Medulla oblongata (tissue), 1 donor: ENCODE data around the gene MTX1.
"Not testable (repeated sequence)": the region's sequence is repeated elsewhere in the genome, so short reads cannot be mapped to it uniquely, and the experiment has no call there.

ENCODE experiments used
- DNase-seq: peaks from one replicate; pipeline ENCODE4 v3.0.0-alpha.2; 2015; ENCODE audit errors: extremely low spot score

The MTX1 gene

GRCh38 chr1:155208541-155209311 is at the start of gene MTX1:
MTX1 (plus strand) TSS chr1:155208695; CDS start chr1:155208805, 110 bp downstream.
- DNase-seq: peak; percentile 88

- DNase-seq: no peak
These were observed 49.5 kb upstream of the MTX1 start for GRCh38 chr1:155158991-155159390.

- DNase-seq: no peak
These were observed 48.4 kb upstream of the MTX1 start for GRCh38 chr1:155160128-155160527.

- DNase-seq: not testable (repeated sequence)
These were observed 45.9 kb upstream of the MTX1 start for GRCh38 chr1:155162631-155163030.

- DNase-seq: not testable (repeated sequence)
These were observed 44.7 kb upstream of the MTX1 start for GRCh38 chr1:155163785-155164184.

GRCh38 chr1:155164625-155165024 is 43.9 kb upstream of the MTX1 start:
- not testable (repeated sequence) for DNase-seq

- DNase-seq: no peak
These were observed 42.4 kb upstream of the MTX1 start for GRCh38 chr1:155166051-155166470.

GRCh38 chr1:155166471-155167165 is 41.9 kb upstream of the MTX1 start:
- peak; percentile 55 for DNase-seq

GRCh38 chr1:155167166-155168104 is 41.1 kb upstream of the MTX1 start:
- peak; percentile 95 for DNase-seq

- not testable (repeated sequence) for DNase-seq
These were observed 40.4 kb upstream of the MTX1 start for GRCh38 chr1:155168105-155168445.

GRCh38 chr1:155168456-155169210 is 39.9 kb upstream of the MTX1 start:
- DNase-seq: no peak

- DNase-seq: no peak
These were observed 39.0 kb upstream of the MTX1 start for GRCh38 chr1:155169541-155169940.

- no peak for DNase-seq
These were observed 38.3 kb upstream of the MTX1 start for GRCh38 chr1:155170101-155170785.

- DNase-seq: no peak
These were observed 37.7 kb upstream of the MTX1 start for GRCh38 chr1:155170806-155171205.

GRCh38 chr1:155171836-155172731 is 36.4 kb upstream of the MTX1 start:
- no peak for DNase-seq

- peak; percentile 97 for DNase-seq
These were observed 35.6 kb upstream of the MTX1 start, which contains the start of gene KRTCAP2 for GRCh38 chr1:155172732-155173477. KRTCAP2 (minus strand) TSS chr1:155173304; CDS start chr1:155173224, 80 bp downstream.

- peak; percentile 54 for DNase-seq
These were observed 34.8 kb upstream of the MTX1 start, which contains the start of gene TRIM46 for GRCh38 chr1:155173478-155174323. TRIM46 (plus strand) TSS chr1:155173849; CDS start chr1:155173967, 118 bp downstream.
